Right lobe of liver (tissue), 4 donors: Measurements from ENCODE around the gene CNPY1.

ENCODE experiments used
- POLR2A ChIP-seq: fragments of 450-650 bp; IDR thresholded peaks from one replicate; pipeline ENCODE4 v1.6.1; 2017; ENCODE audit warnings: antibody characterized with exemption, mild to moderate bottlenecking
- TF ChIP-seq, protein P1 (sequence below), 4 donors: fragments of 200-600 bp in 3 of 4; fragments of 450-650 bp in 1 of 4; IDR thresholded peaks; one replicate each; pipeline versions ENCODE4 v1.5.1 to v1.8.0; 2016 to 2022; ENCODE audit warnings: antibody characterized with exemption in 4 of 4, mild to moderate bottlenecking in 2 of 4
- donor health status: DM: no; HTN: no; CAD: no.
- donor health status: DM: no; HTN: no; CAD: no.
- donor health status: DM: no; HTN: yes; CAD: no.

DNA sequence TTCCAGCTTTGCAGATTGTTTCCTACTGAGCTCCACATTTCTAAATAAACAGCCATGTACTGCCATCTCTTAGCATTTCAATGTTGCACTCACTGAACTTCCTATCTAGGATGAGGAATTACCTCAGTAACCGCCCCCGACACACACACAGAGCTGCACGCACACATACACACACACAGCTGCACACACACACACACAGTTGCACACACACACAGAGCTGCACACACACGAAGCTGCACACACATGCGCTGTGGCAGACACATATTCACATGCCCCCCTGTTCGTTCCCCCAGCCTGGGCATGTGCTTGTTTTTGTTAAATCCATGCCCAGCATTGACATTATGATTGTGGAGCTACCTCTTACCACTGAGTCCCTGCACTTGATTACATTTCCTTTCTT, 39.6 kb upstream of the CNPY1 start:
- TF ChIP-seq, protein P1, sequence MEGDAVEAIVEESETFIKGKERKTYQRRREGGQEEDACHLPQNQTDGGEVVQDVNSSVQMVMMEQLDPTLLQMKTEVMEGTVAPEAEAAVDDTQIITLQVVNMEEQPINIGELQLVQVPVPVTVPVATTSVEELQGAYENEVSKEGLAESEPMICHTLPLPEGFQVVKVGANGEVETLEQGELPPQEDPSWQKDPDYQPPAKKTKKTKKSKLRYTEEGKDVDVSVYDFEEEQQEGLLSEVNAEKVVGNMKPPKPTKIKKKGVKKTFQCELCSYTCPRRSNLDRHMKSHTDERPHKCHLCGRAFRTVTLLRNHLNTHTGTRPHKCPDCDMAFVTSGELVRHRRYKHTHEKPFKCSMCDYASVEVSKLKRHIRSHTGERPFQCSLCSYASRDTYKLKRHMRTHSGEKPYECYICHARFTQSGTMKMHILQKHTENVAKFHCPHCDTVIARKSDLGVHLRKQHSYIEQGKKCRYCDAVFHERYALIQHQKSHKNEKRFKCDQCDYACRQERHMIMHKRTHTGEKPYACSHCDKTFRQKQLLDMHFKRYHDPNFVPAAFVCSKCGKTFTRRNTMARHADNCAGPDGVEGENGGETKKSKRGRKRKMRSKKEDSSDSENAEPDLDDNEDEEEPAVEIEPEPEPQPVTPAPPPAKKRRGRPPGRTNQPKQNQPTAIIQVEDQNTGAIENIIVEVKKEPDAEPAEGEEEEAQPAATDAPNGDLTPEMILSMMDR (IDR thresholded peaks at IDR 0.05), result no peak
- no peak for TF ChIP-seq POLR2A
